GM19099 (cell line): ENCODE measurements around the gene CAMTA1.

ENCODE experiments used
- POLR2A ChIP-seq: IDR thresholded peaks from 3 replicates; pipeline ENCODE4 v1.6.1; 2011; ENCODE audit warnings: low read depth; ENCODE audit not compliant: insufficient read length; ENCODE audit errors: extremely low read depth

Gene CAMTA1

GRCh38 chr1:7432102-7432899 is 647.0 kb downstream of the CAMTA1 start:
- TF ChIP-seq POLR2A, result no peak

DNA sequence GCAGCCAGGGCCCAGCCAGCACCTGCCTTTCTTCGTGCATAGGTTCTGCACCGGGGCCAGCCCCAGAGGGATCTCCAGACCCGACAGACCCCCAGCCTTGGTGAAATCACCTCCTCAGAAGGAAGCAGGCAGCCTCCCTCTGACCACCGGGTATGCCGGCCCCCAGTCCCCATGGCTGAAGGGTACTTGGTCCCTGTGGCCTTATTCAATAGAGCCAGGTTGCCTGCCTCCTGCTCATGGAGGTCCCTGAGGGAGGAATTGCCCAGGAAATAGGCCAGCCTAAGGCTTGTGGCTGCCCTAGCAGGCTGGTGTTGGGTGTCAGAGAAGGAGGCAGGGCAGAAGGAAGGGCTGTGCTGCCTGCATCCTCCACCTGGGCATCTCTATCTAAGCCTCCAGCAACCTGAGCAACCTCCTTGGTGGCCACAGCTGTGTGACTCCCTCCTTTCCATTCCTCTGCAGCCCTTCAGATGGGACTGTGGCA is 647.7 kb downstream of the CAMTA1 start:
- no peak for TF ChIP-seq POLR2A

DNA sequence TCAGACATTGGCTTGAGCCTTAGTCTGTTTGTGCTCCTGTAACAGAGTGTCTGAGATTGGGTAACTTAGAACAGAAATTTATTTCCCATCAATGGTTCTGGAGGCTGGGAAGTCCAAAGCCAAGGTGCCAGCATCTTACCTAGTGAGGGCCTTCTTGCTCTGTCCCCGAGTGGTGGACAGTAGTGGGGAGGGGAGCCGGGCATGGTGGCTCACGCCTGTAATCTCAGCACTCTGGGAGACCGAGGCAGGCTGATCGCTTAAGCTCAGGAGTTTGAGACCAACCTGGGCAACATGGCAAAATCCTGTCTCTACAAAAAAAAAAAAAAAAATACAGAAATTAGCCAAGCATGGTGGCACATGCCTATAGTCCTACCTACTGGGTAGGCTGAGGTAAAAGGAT is 649.3 kb downstream of the CAMTA1 start:
- no peak for TF ChIP-seq POLR2A

- TF ChIP-seq POLR2A, result no peak
Observed at GRCh38 chr1:7435276-7436055, 650.2 kb downstream of the CAMTA1 start.

DNA sequence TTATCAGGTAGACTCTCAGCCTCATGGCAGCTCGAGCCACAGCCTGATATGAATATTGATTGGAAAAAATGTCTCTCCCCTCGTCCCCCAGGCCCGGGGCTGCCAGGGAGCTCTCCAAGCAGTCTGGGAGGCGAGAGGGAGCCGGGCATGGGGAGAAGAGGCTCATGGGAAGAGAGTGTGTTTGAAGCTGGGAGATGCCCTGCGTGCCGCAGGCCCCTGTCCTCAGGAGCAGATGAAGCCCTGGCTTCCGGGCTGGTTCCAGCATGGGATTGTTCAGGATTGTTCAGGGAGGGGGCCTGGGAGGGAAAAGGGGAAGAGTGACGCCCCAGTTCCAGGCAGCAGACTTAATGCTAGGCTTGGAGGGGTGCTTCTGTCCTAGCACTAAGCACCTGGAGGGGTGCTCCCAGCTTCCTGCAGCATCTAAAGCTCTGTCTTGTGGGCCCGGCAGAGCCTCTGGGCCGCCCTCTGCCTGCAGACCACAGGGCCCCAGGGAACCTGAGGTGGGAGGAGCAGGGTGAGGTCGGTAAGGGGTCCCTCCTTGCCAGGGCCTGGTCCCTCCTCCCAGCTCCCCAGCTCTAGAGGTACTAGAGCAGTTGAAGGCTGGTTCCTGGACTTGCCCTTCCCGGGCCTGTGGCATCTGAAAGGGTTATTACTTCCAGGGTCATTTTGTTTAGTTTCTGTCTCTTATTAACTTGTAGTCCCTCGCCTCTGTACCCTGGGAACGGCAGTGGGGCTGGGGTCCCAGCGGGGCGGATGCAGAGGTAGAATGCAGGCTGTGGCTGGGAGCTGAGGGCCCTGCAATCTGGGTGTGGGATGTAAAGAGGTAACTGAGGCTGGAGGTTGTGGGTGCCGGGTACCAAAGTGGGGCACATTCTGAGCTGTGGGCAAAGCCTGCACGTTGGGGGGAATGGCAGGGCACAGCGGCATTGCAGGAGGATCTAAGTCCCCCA is 651.1 kb downstream of the CAMTA1 start:
- no peak for TF ChIP-seq POLR2A

DNA sequence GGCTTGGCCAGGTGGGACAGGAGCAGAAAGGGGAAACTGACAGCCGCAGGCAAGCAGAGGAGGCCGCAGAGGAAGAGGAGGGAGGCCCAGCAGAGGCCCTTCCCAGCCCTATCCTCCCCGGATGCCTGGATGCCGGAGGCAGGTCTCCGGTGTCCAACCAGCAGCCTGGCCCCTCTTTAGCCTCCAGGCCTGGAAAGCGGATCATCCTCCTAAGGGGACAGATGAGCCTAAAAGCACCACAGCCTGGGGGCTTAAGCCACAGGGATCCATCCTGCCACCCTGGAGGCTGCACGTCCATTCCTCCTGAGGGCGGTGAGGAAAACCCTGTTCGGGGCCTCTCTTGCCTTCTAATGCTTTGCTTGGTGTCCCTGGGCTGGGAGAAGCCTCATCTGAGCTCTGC is 651.8 kb downstream of the CAMTA1 start:
- TF ChIP-seq POLR2A, result no peak

GRCh38 chr1:7437608-7438395 is 652.5 kb downstream of the CAMTA1 start:
- TF ChIP-seq POLR2A, result no peak

GRCh38 chr1:7438396-7438785 is 653.1 kb downstream of the CAMTA1 start:
- TF ChIP-seq POLR2A, result no peak

DNA sequence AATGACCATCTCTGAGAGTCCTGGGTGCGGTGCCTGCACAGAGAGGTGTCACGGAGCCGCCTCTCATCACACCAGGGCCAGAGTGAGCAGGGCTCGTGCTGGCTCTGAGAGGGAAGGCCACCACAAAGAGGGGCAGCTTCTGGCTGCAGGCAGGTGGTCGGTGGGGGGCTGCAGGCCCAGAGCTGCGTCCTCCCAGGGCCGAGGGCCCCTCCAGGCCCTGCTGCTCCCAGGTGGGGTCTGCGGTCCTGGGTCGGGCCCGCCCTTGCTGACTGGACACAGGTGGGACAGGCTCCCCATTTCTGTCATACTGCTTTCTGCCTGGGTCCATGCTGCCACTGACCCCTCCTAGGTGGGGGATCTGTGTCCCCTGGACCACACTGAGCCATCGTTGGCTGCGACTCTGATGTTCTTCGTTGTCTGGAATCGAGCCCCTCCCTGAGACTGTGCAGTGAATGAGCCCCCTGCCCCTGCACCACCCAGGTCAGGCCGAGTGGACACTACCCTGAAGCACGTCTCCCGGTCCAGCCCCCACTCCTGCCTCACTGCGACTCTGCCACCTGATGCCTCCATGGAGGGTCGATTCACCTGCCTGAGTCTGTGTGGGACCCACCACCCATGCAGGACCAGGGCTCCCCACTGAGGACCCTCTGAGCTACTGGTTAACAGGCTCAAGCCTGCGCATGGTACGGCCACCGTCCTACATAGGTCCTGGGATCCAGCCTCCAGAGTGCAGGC is 653.8 kb downstream of the CAMTA1 start:
- TF ChIP-seq POLR2A, result no peak

GRCh38 chr1:7440154-7440553 is 654.9 kb downstream of the CAMTA1 start:
- no peak for TF ChIP-seq POLR2A

GRCh38 chr1:7441143-7441841 is 656.0 kb downstream of the CAMTA1 start:
- TF ChIP-seq POLR2A, result no peak

GRCh38 chr1:7442036-7442435 is 656.8 kb downstream of the CAMTA1 start:
- TF ChIP-seq POLR2A, result no peak

- TF ChIP-seq POLR2A, result no peak
Observed at GRCh38 chr1:7442918-7443317, 657.7 kb downstream of the CAMTA1 start.
